Measurements from ENCODE around the gene INSL4.

Gene INSL4

DNA sequence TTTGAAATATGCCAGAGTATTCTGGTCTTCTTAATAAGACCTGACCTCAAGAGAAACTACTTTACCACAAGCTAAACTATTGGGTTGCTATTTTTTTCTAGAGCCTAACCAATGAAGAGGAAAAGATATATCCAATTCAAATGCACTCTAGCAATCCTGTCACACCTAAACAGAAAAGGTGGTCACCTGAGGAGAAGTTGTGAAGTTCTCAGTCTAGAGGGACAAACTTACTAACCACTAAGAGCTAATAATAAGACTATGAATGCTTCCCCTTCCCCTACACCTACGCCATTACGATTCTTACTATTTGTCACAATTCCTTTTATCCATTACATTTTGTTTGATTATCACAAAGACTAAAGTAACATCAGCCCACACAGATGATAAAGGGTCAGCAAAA, 43.6 kb downstream of the INSL4 start:
- Mint-ChIP-seq H3K27me3 (no peaks in the 10 kb centered on the region), H3K4me1 (no peaks in the 10 kb centered on the region), H3K36me3 (ENCODE audit: low read depth) (no peaks in the 10 kb centered on the region), H3K4me3 (no peak overlapping the region), H3K27ac (no peak overlapping the region), H3K9me3 (no peaks in the 10 kb centered on the region)
- DNase-seq (no peak), ATAC-seq (no peak)

GRCh38 chr9:5278486-5278885, 47.3 kb downstream of the INSL4 start:
- ATAC-seq (no peak), DNase-seq (no peak)
- no peaks in the 10 kb centered on the region for H3K9me3 Mint-ChIP-seq
- no peak overlapping the region for H3K27ac Mint-ChIP-seq
- no peaks in the 10 kb centered on the region for H3K4me1 Mint-ChIP-seq
- H3K36me3 Mint-ChIP-seq (ENCODE audit: low read depth) = no peaks in the 10 kb centered on the region
- no peaks in the 10 kb centered on the region for H3K27me3 Mint-ChIP-seq
- H3K4me3 Mint-ChIP-seq = no peak overlapping the region
